ENCODE measurements around the gene MBTPS2. TPM values are rescaled to one million over a fixed set of nuclear protein-coding genes. Genes with fewer than 3 reads are reported as not detected.

Gene MBTPS2
- total and polyA plus RNA-seq, 7 experiments from 2014 or later: 4.6 to 9.9 (median 7.0) TPM

DNA sequence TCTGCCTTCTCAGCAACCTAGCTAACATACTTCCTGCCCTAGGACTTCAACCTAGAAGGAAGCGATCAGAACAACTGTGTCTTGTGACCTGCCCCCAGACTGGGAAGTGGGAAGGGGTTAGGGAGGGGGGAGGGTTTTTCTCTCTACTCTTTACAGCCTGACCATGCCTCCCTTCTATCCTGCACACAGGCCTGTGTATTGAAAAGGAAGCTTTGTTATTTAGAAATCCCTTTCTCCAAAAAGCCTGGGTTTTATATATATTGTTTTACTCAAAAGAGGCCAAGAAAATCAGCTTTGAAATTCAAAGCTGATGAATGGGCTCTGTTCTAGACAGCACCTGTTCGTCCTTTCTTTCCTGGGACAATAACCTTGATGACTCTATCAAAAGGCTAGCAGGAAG, 65.9 kb downstream of the MBTPS2 start:
- ChIA-PET CTCF (no interaction called here), POLR2A (interaction anchor here (1.3 kb wide), 1 partner anchor 22 kb away, joined by 3 read pairs; no protein-coding TSS in a partner anchor)
- H3K36me3 Mint-ChIP-seq: peaks cover 0 to 8% (median 0%) of the 10 kb centered on the region in 5 donors

GRCh38 chrX:21905953-21906352, 66.5 kb downstream of the MBTPS2 start:
- DNase-seq (no peak), ATAC-seq (no peak)
- H3K27me3 ChIP-seq (ENCODE audit: control insufficient read depth in 2 of 2, insufficient read depth in 2 of 2, low read length in 2 of 2): no peaks in the 10 kb centered on the region
- H3K9me3 ChIP-seq (ENCODE audit: control insufficient read depth in 2 of 3, low read length in 3 of 3): no peaks in the 10 kb centered on the region
- intact Hi-C loops (cut with micrococcal nuclease): no loop called here
- H3K4me1 ChIP-seq (ENCODE audit: control insufficient read depth in 2 of 2, insufficient read depth in 2 of 2, low read length in 2 of 2): no peaks in the 10 kb centered on the region
- Mint-ChIP-seq H3K4me3 (no peak overlapping the region), H3K9me3 (no peaks in the 10 kb centered on the region), H3K4me1 (peaks cover 0 to 2% (median 0%) of the 10 kb centered on the region in 7 donors), H3K27me3 (no peaks in the 10 kb centered on the region), H3K27ac (no peak overlapping the region), H3K36me3 (peaks cover 0 to 8% (median 0%) of the 10 kb centered on the region in 5 donors)
- no peak overlapping the region for H3K4me3 ChIP-seq (ENCODE audit: low read length)
- ChIA-PET CTCF (no interaction called here), POLR2A (interaction anchor here (1.3 kb wide), 1 partner anchor 23 kb away, joined by 3 read pairs; no protein-coding TSS in a partner anchor)
- H3K27ac ChIP-seq (ENCODE audit: low read depth, low read length): no peak overlapping the region
- H3K36me3 ChIP-seq (ENCODE audit: control insufficient read depth in 2 of 3, insufficient read depth in 3 of 3, low read length in 3 of 3): no peaks in the 10 kb centered on the region

More for the DNA sequence above, 65.9 kb downstream of the MBTPS2 start:
- no peaks in the 10 kb centered on the region for H3K9me3 ChIP-seq (ENCODE audit: control insufficient read depth in 2 of 3, low read length in 3 of 3)
- H3K27ac Mint-ChIP-seq: no peak overlapping the region
- no peaks in the 10 kb centered on the region for H3K36me3 ChIP-seq (ENCODE audit: control insufficient read depth in 2 of 3, insufficient read depth in 3 of 3, low read length in 3 of 3)
- H3K27ac ChIP-seq (ENCODE audit: low read depth, low read length): no peak overlapping the region
- H3K27me3 ChIP-seq (ENCODE audit: control insufficient read depth in 2 of 2, insufficient read depth in 2 of 2, low read length in 2 of 2): no peaks in the 10 kb centered on the region
- H3K27me3 Mint-ChIP-seq: no peaks in the 10 kb centered on the region
- H3K4me3 Mint-ChIP-seq: no peak overlapping the region
- intact Hi-C loops (cut with micrococcal nuclease): no loop called here
- H3K4me1 ChIP-seq (ENCODE audit: control insufficient read depth in 2 of 2, insufficient read depth in 2 of 2, low read length in 2 of 2): no peaks in the 10 kb centered on the region
- DNase-seq (no peak), ATAC-seq (no peak)
- H3K9me3 Mint-ChIP-seq: no peaks in the 10 kb centered on the region
- H3K4me1 Mint-ChIP-seq: peaks cover 0 to 2% (median 0%) of the 10 kb centered on the region in 7 donors
- H3K4me3 ChIP-seq (ENCODE audit: low read length): no peak overlapping the region

DNA sequence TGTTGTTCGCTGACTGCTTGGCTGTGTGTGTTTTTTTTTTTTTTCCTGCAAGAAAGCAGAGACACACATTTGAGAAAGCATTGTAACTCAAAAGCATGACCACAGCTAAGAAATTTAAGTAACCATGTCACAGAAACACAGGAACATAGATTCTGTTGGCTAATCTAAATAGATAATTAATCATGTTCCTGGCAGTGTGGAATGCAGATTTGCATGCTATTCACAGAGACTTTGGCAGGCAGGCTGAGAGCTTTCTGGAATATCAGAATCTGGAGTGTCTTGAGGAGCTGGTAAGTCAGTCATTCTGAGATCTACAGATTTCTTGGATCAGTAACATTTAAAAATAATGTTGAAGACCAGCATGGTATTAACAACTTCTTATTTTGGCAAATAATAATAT, 67.8 kb downstream of the MBTPS2 start:
- POLR2A ChIA-PET: no interaction called here
- no peak overlapping the region for H3K4me3 Mint-ChIP-seq
- intact Hi-C loops (cut with micrococcal nuclease): no loop called here
- no peaks in the 10 kb centered on the region for H3K4me1 ChIP-seq (ENCODE audit: control insufficient read depth in 2 of 2, insufficient read depth in 2 of 2, low read length in 2 of 2)
- no peak overlapping the region for H3K4me3 ChIP-seq (ENCODE audit: low read length)
- H3K9me3 ChIP-seq (ENCODE audit: control insufficient read depth in 2 of 3, low read length in 3 of 3): no peaks in the 10 kb centered on the region
- H3K27me3 Mint-ChIP-seq: no peaks in the 10 kb centered on the region
- peaks cover 0 to 8% (median 5%) of the 10 kb centered on the region in 5 donors for H3K36me3 Mint-ChIP-seq
- no peak overlapping the region for H3K27ac Mint-ChIP-seq
- H3K4me1 Mint-ChIP-seq: peaks cover 0 to 2% (median 0%) of the 10 kb centered on the region in 7 donors
- ATAC-seq (no peak), DNase-seq (no peak)
- H3K27me3 ChIP-seq (ENCODE audit: control insufficient read depth in 2 of 2, insufficient read depth in 2 of 2, low read length in 2 of 2): no peaks in the 10 kb centered on the region
- H3K9me3 Mint-ChIP-seq: no peaks in the 10 kb centered on the region
- H3K27ac ChIP-seq (ENCODE audit: low read depth, low read length): no peak overlapping the region
- CTCF ChIA-PET: no interaction called here
- no peaks in the 10 kb centered on the region for H3K36me3 ChIP-seq (ENCODE audit: control insufficient read depth in 2 of 3, insufficient read depth in 3 of 3, low read length in 3 of 3)

DNA sequence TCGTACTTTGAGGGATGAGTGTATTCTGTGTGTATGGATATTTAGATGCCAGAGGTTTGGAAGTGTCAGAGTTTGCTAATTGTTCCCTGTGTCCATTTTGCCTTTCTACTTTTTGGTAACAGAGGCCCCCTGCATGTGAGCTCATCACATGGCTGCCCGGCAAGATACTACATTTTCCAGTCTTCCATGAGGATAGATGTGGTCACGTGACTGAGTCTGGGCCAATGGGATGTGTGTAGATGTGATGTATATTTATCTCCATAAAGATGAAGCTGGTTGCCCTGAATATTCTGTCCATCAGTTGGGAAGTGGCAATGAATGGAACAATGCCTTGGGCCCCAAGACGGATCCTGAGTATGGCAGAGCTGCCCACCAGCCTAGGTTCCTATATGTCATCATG, 72.1 kb downstream of the MBTPS2 start:
- Mint-ChIP-seq H3K4me1 (no peaks in the 10 kb centered on the region), H3K9me3 (no peaks in the 10 kb centered on the region), H3K4me3 (no peak overlapping the region), H3K36me3 (peaks cover 0 to 9% (median 4%) of the 10 kb centered on the region in 5 donors), H3K27ac (no peak overlapping the region), H3K27me3 (no peaks in the 10 kb centered on the region)
- H3K4me1 ChIP-seq (ENCODE audit: control insufficient read depth in 2 of 2, insufficient read depth in 2 of 2, low read length in 2 of 2): no peaks in the 10 kb centered on the region
- H3K9me3 ChIP-seq (ENCODE audit: control insufficient read depth in 2 of 3, low read length in 3 of 3): no peaks in the 10 kb centered on the region
- no peaks in the 10 kb centered on the region for H3K36me3 ChIP-seq (ENCODE audit: control insufficient read depth in 2 of 3, insufficient read depth in 3 of 3, low read length in 3 of 3)
- no peaks in the 10 kb centered on the region for H3K27me3 ChIP-seq (ENCODE audit: control insufficient read depth in 2 of 2, insufficient read depth in 2 of 2, low read length in 2 of 2)
- ChIA-PET POLR2A (no interaction called here), CTCF (no interaction called here)
- H3K4me3 ChIP-seq (ENCODE audit: low read length): no peak overlapping the region
- intact Hi-C loops (cut with micrococcal nuclease): no loop called here
- ATAC-seq: no peak
- DNase-seq: no peak
- no peak overlapping the region for H3K27ac ChIP-seq (ENCODE audit: low read depth, low read length)

- no peaks in the 10 kb centered on the region for H3K4me1 Mint-ChIP-seq
- Histone ChIP-seq H3K27me3 (ENCODE audit: control insufficient read depth in 2 of 2, insufficient read depth in 2 of 2, low read length in 2 of 2) (no peaks in the 10 kb centered on the region), H3K9me3 (ENCODE audit: control insufficient read depth in 2 of 3, low read length in 3 of 3) (no peaks in the 10 kb centered on the region), H3K36me3 (ENCODE audit: control insufficient read depth in 2 of 3, insufficient read depth in 3 of 3, low read length in 3 of 3) (no peaks in the 10 kb centered on the region), H3K27ac (ENCODE audit: low read depth, low read length) (no peak overlapping the region), H3K4me1 (ENCODE audit: control insufficient read depth in 2 of 2, insufficient read depth in 2 of 2, low read length in 2 of 2) (no peaks in the 10 kb centered on the region), H3K4me3 (ENCODE audit: low read length) (no peak overlapping the region)
- DNase-seq (no peak), ATAC-seq (no peak)
- H3K27me3 Mint-ChIP-seq: no peaks in the 10 kb centered on the region
- intact Hi-C loops (cut with micrococcal nuclease): no loop called here
- no peak overlapping the region for H3K27ac Mint-ChIP-seq
- ChIA-PET CTCF (no interaction called here), POLR2A (no interaction called here)
- H3K4me3 Mint-ChIP-seq: no peak overlapping the region
- H3K36me3 Mint-ChIP-seq: peaks cover 0 to 9% (median 4%) of the 10 kb centered on the region in 5 donors
- H3K9me3 Mint-ChIP-seq: no peaks in the 10 kb centered on the region
These were observed 72.8 kb downstream of the MBTPS2 start for GRCh38 chrX:21912220-21912619.

- ATAC-seq: no peak
- H3K36me3 ChIP-seq (ENCODE audit: control insufficient read depth in 2 of 3, insufficient read depth in 3 of 3, low read length in 3 of 3): no peaks in the 10 kb centered on the region
- no peak for DNase-seq
- no peaks in the 10 kb centered on the region for H3K9me3 ChIP-seq (ENCODE audit: control insufficient read depth in 2 of 3, low read length in 3 of 3)
- no peaks in the 10 kb centered on the region for H3K27me3 Mint-ChIP-seq
- intact Hi-C loops (cut with micrococcal nuclease): no loop called here
- no peak overlapping the region for H3K4me3 Mint-ChIP-seq
- ChIA-PET CTCF (no interaction called here), POLR2A (no interaction called here)
- peaks cover 0 to 9% (median 4%) of the 10 kb centered on the region in 5 donors for H3K36me3 Mint-ChIP-seq
- no peaks in the 10 kb centered on the region for H3K27me3 ChIP-seq (ENCODE audit: control insufficient read depth in 2 of 2, insufficient read depth in 2 of 2, low read length in 2 of 2)
- no peak overlapping the region for H3K4me3 ChIP-seq (ENCODE audit: low read length)
- no peaks in the 10 kb centered on the region for H3K4me1 ChIP-seq (ENCODE audit: control insufficient read depth in 2 of 2, insufficient read depth in 2 of 2, low read length in 2 of 2)
- peaks cover 0 to 4% (median 0%) of the 10 kb centered on the region in 11 donors for H3K9me3 Mint-ChIP-seq
- H3K4me1 Mint-ChIP-seq: no peaks in the 10 kb centered on the region
- no peak overlapping the region for H3K27ac Mint-ChIP-seq
- no peak overlapping the region for H3K27ac ChIP-seq (ENCODE audit: low read depth, low read length)
These were observed 73.6 kb downstream of the MBTPS2 start for GRCh38 chrX:21912989-21913388.

DNA sequence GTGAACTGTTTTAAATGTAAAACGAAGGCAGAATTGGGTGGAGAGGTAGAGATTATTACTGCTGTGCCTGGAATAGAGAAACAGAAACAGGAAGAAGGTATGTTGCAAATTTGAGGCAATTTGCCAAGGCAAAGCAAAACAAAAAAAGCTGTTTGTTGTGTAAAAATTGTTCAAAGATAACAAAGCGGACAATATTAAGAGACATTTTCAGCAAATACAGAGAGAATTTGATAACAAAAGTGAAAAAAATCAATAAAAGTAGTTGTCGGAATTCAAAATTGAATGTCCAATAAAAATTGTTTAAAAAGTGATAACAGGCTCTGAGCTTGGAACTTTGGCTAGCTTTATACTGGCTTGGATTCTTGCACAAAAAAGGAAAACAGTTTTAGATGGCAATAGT, 86.7 kb downstream of the MBTPS2 start:
- H3K27me3 Mint-ChIP-seq: no peaks in the 10 kb centered on the region
- ATAC-seq (no peak), DNase-seq (no peak)
- no peak overlapping the region for H3K27ac Mint-ChIP-seq
- peaks cover 0 to 12% (median 0%) of the 10 kb centered on the region in 5 donors for H3K36me3 Mint-ChIP-seq
- POLR2A ChIA-PET: no interaction called here
- Histone ChIP-seq H3K27ac (ENCODE audit: low read depth, low read length) (no peak overlapping the region), H3K27me3 (ENCODE audit: control insufficient read depth in 2 of 2, insufficient read depth in 2 of 2, low read length in 2 of 2) (no peaks in the 10 kb centered on the region), H3K4me1 (ENCODE audit: control insufficient read depth in 2 of 2, insufficient read depth in 2 of 2, low read length in 2 of 2) (no peaks in the 10 kb centered on the region), H3K4me3 (ENCODE audit: low read length) (no peak overlapping the region), H3K9me3 (ENCODE audit: control insufficient read depth in 2 of 3, low read length in 3 of 3) (no peaks in the 10 kb centered on the region), H3K36me3 (ENCODE audit: control insufficient read depth in 2 of 3, insufficient read depth in 3 of 3, low read length in 3 of 3) (no peaks in the 10 kb centered on the region)
- H3K4me3 Mint-ChIP-seq: peak overlapping the region in 1 of 10 donors; percentile 28
- CTCF ChIA-PET: no interaction called here
- H3K9me3 Mint-ChIP-seq: peaks cover 0 to 7% (median 0%) of the 10 kb centered on the region in 11 donors
- peaks cover 1 to 27% (median 10%) of the 10 kb centered on the region in 7 donors for H3K4me1 Mint-ChIP-seq
- intact Hi-C loops (cut with micrococcal nuclease): loop anchor here in 1 of 2 donors (5.0 to 10.0 kb wide), 2 partner anchors 46 to 81 kb away; no protein-coding TSS in a partner anchor

All from naive thymus-derived CD4-positive, alpha-beta T cell (primary cell).